GM18909 (cell line): ENCODE data around the gene KRTAP10-12.

ENCODE experiments used
- ATAC-seq: cut with Tn5 transposase; IDR thresholded peaks from one replicate; pipeline ENCODE4 v1.9.1; 2021; ENCODE audit warnings: mild to moderate bottlenecking; ENCODE audit not compliant: unreplicated experiment, poor library complexity

The KRTAP10-12 gene

DNA sequence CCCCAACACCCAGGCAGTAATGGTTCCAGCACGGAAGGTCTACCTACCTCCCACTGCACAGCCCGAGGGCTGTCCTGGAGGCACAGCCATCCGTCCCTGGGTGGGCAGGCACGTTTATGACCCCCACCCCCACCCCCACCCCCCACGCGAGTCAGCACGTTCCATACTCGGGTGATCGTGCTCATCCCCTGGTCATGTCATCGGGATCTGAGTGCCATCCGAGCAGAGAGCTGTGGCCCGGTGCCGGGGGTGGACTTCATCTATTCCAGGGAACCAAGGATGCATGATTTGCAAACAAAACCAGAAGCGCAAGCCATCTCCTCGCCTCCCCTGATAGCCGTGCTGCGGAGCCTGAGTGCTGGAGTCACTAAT is 13.3 kb downstream of the KRTAP10-12 start:
- no peak for ATAC-seq

DNA sequence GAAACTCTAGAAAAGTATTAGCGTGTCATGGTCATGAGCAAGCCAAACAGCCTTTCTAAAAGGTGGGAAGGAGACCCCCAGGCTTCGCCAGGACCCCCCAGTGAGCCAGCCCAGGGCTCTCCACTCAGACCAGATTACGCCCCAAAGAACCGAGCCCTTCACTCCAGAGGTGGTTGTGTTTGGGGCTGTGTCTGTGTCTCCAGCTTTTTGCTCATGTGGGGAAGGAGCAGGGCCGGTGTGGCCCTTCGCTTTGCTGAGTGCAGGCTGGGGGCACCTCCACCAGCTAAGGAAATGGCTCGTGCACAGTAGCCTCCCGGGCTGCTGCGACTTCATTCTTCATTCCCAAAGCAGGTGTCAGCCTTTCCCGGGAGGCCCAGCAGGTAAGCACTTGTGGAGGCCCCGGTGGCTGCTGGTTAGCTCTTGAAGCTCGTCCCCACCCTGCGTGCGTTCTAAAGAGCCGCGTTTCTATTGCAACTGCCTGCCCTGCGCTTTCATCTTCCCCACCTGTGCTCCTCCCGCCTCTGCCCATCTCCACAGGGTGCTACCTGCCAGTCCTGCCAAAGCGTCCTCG is 13.9 kb downstream of the KRTAP10-12 start:
- ATAC-seq: no peak

DNA sequence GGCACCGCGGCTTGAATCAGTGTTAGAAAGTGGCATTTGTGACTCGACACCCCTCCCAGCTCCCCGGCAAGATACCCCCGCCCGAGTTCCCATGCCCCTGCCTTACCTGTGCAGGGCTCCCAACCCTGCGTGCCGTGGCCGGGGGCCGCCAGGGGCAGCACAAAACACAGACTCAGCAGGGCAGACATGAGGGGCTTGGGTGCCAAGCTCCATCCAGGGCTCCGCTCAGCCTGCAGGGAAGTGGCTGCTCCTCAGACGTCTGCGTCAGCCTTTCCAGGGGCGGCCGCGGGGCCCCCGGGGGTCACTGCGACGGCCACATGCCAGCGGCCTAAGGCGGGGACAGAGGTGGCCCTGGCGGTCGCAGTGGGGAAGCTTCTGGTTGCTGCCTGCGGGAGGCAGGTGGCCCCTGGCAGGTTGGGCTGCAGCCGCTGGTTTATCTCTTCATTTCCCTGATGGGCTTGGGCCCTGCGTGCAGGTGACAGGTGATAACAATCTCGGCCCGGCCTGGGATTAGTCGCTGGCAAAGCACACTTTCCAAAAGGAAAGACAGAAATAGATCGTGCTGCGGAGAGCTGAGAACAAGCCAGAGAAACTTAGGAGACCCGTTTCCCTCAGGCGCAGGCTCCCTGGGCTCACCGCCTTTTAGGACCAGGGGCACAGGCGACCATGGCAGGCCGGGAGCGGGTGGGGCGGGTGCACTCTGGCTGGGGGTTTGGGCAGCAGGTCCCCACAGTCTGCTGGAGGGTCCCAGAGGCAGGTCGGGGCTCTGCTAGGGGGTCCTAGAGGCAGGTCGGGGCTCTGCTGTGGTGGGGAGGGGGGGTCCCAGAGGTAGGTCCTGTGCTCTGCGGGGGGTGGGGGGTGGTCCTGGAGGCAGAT is 14.6 kb downstream of the KRTAP10-12 start, which contains the start of gene TSPEAR:
Gene TSPEAR, minus strand, starts transcription at position 246 of the 876 bp plus-strand sequence. Its CDS starts 58 bp downstream, at position 188.
- ATAC-seq: no peak

DNA sequence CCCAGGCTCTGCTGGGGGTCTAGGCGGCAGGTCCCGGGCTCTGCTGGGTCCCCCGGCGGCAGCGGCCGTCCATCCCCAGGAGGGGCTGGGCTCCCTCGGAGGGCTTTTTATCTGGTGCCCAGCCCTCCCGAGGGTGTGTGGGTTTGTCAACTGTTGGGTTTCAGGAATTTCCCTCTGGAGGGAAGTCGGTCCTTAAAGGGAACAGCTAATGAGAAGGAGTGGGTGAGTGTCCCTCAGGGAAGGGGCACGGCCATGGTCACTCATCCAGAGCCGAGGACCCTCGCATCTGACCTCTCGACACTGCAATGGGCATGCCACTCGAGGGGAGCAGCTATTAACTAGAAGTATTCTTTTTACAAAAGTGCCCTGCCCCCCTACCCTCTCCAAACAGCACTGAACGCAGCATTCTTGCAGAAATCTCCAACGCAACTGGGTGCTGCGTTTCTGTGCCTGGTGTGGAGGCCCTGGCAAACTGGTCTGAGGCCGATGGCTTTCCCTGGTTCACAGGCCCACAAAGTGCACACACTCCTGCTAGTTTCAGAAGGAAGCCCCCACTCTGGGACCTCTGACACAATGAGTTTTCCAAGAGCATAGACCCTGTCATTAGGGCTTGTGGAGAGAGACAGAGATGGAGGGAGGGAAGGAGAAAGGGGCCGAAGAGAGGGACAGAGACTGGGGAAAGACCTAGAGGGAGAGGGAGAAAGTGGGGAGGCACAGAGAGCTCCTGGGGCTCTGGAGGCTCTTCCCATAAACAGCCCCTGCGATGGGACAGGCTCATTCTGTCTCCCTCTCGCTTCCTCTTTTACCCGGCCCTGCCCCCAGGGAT is 15.4 kb downstream of the KRTAP10-12 start:
- ATAC-seq: no peak

DNA sequence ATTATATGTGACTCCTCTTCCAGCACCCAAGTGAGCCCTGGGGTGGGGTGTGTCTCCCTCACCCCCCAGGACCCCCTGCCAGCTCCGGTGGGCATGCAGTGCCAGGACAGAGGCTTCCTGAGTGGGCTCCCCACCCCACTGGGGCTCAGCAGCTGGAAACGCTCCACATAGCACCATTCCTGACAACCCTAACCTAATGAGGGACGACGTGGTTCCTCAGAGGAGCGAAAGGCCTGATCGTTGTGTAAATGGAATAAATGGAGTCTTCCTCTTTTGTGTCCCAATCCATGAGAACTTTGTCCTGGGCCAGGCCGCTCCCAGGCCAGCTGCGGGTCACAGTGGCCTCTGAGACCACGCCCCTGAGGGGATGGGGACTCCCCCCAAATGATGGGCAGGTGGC is 16.2 kb downstream of the KRTAP10-12 start:
- no peak for ATAC-seq

DNA sequence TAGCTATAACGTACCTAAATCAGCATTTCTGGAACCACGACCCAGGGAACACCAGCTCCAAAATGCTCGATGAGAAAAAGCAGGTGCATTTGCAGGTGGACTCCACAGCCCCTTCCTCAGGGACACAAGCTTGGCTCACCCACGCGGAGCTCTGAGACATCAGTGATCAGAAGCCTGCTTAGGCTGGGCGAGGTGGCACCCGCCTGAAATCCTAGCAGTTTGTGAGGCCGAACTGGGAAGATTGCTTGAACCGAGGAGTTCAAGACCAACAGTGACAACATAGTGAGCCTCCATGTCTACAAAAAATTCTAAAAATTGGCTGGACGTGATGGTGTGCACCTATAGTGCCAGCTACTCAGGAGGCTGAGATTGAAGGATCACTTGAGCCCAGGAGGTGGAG is 16.9 kb downstream of the KRTAP10-12 start:
- ATAC-seq: no peak

DNA sequence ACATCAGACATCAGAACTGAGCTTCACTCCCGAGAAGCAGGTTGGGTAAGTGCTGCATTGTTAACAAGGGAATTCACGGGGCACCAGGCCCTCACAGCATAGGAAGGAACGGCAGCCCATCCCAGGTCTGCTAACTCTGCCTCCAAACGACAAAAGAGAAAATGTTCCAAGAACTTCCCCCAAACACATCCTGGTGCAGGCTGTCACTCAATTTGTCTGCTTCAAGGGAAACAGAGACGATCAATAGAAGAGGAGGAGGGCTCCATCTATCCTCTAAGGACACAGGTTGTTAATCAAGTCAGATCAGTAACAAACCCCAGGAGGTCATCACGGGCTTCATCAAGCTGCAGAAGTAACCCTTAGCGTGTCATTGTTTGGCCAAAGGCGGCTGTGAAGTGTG is 17.9 kb downstream of the KRTAP10-12 start:
- no peak for ATAC-seq

DNA sequence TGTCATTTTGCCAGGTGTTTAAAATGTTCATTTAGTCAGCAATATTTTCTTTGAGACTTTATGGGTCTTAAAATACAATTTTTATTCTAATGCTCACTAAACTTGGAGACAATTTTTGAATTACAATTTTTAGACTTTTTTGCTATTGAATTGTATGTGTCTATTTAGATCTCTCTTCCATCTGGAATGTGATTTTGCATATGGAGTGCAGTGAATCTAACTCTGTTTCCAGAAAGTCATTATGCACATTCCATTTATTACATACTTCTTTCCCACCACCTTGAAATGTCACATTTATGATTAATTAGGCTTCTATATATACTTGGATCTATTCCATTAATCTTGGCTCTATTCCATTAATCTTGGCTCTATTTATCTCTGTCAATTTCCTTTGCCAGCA is 20.0 kb downstream of the KRTAP10-12 start:
- ATAC-seq: no peak

DNA sequence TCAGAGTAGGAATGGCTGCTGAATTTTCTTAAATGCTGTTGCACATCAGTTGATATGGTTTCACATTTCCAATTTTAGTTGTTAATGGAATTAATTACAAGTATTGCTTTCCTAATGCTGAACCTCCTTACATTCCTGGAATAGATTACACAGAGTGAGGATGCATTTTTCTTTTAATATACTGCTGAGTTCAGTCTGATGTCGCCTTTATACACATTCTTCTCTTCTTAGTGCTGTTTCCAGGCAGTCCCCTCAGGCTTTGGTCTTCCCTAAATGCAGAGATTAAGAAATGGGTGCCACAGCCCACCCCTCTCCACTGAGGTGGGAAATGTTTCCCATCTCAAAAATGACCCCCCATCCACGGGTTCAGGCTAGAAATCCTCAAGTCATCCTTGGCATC is 21.1 kb downstream of the KRTAP10-12 start:
- no peak for ATAC-seq

DNA sequence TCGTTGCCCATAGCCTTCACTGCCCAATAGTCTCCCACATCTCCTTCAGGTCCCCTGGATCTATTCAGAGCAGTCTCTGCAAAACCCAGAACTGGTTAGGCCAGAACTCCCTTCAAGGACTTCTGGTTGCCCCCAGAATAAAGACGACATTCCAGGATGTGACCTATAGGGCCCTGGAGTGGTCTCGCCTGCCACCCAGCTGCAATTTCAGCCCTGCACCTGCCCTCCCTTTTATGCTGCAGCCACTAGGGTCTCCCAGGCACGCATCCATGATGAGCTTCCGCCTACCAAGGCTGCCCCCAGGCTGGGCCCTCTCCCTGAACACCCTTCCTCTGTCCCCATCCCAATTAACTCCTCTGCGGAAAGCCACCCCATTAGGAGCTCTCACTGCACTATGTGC is 21.6 kb downstream of the KRTAP10-12 start:
- no peak for ATAC-seq

DNA sequence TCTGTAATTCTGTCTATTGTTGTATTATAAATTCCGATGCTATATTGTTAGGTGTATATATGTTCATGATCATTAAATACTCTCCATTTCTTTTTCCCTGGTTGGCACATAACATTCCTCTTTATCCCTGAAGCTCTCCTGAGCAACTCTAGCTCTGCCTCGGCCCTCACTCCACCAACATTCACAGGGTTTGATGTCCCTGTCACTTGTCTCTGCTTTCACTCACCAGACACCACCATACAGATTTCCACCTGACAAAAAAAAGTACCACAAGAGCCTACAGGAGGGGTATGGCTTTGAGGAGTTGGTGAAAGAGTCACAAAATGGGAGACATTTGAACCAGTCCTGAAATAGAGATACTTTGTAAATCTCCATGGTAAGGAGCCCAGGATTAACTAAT is 23.2 kb downstream of the KRTAP10-12 start:
- no peak for ATAC-seq

DNA sequence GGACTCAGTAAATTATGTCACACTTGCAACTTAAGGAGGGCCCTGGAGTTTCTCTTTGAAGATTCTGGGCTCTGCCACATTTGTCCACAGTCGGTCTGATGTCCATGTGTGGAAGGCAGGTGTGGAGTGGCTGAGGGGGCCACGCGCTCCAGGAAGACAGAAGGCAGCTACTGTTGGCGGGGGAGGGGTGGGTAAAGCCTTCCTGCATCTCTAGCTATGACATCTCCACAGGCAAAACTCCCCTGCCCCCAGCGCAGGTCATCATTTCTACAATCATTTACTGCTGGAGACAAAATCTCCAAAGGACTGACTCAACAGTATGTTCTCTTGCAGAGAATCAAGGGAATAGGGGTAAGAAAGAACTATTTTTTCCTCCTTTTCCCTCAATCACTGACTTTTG is 25.8 kb downstream of the KRTAP10-12 start:
- ATAC-seq: no peak

DNA sequence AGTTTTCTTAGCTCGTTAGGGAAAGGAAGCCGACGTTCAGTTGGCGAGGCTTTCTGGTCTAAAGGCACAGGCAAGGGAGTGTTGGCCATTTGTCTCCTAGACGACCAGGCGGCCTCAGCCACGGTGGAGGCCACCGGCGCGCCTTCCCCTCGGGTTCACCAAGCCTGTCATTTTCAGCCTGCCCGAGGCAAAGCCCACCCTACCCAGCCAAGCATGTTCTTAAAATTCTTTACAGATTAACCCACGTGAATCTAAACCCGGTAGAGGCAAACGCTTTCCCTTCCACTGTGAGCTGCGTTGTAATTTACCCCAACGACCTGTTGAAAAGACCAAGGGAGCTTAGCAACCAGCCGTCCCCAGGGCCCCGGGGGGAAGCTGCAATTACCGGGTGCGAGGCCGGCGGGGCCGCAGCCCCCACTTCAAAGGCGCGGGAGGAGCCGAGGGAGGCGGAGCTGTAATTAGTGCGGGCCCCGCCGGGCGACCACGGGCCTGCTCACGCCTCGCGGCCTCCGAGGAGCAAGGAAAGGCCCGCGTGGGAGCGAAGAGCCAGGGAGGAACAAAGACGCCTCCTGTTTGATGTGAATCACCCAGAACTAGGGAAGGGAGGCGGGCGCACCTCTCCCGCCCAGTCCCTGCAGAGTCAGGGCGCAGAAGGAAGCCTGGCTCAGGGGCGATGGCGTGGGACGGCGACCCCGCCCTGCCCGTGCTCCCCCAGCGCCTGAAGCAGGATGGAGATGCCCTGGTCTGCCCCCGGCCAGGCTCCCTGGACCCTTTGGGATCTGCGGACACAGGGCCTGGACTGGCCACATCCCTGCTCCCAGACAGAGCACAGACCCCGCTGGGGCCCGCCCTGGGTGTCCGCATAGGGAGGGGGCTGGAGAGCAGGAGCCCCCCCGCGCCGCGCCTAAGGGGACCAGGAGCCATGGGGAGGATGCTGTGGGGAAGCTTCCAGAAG is 26.5 kb downstream of the KRTAP10-12 start:
- ATAC-seq: no peak

DNA sequence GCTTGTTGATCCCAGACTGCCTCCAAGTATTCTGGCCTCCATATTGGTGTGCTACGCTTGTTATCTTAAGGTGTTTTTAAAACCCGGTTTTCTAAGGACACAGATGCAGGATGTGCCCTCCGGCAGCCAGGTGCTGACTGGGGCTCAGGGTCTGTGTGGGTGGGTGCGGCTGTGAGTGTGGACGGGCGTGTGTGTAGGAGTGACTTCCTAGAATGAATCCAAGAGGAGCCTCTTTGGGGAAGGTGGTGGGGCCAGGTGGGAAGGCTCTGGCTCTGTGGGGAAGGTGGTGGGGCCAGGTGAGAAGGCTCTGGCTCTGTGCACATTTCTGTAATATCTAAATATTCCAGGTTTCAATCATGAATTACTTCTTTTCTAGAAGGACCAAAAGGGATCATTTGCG is 27.2 kb downstream of the KRTAP10-12 start:
- no peak for ATAC-seq

DNA sequence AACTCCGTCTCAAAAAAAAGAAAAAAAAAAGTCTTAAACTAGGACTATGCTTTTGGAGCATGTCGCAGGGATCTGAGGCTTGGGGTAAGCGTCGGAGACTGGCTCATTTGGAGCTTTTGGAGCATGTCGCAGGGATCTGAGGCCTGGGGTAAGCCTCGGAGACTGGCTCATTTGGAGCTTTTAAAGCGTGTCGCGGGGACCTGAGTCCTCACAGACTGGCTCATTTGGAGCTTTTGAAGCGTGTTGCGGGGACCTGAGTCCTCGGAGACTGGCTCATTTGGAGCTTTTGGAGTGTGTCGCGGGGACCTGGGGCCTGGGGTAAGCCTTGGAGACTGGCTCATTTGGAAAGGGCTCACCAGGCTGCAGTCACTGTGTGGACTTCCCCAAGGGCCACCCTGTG is 28.0 kb downstream of the KRTAP10-12 start:
- ATAC-seq: no peak

DNA sequence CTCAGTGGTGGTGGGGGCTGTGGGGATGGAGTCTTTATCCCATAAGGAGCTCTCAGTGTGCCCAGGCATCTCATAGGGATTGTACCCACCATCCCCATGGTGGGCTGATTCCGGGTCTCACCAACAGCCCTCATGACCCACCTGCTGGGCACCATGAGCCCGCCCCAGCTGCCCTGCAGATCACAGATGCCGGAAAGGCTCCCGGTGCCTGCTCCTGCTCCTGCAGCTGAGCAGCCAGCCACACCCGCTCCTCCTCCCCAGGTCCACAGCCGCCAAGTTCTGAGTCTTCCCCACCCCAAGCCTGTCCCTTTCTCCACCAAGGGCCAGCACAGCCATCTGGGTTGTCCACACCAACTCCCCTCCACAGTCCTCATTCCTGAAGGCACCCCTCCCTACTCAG is 29.9 kb downstream of the KRTAP10-12 start:
- no peak for ATAC-seq

DNA sequence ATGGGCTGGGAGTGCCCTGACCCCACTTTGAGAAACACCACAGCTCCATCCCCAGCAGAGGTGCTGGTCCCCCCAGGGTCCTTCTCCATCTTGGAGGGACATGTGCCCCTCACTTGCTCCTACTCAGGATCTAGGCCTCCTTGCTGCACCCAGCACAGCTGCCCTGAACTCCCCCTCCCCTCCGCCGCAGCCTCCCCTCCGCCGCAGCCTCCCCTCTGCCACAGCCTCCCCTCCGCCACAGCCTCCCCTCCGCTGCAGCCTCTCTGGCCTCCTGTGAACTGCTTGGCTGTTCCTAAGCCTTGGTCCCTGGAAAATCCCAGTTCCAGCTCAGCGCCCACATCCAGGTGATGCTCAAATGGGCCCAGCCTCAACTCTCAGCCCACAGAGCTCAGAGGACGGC is 30.3 kb downstream of the KRTAP10-12 start:
- no peak for ATAC-seq

DNA sequence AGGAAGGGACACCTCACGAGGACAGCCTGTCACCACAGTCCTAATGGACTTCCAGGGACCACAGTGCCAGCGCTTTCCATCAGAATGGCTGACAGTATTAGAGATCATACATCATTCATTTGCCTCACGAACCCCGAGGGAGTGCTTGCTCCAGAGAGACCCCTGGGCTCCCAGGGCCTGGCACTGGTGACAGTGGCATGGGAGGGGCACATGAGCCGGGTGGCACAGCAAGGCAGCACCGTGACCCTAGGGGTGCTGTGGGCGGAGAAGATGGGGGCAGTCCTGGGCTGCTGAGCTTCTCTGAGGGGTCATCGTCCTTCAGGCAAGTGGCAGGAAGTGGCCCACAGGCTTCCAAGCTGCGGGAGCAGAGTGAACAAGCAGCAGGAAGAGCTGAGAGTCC is 30.8 kb downstream of the KRTAP10-12 start:
- ATAC-seq: no peak

DNA sequence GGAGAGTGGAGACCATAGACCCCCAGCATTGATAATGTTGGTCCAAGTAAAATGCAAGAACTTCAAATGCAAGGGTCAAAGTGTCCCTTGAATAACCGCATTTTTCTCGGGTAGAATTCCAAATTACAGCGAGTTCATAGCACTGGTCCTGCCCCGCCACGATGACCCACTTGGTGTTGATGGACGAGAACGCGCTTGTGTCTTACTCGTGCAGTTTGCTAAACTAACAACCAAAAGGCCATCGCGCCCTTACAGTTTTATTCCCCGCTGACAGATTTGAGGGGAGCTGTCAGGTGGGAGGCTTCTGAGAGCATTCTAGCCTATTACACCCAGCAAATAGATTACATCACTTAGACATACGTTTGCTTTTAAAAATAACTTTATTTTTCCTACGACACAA is 31.7 kb downstream of the KRTAP10-12 start:
- no peak for ATAC-seq
